Lower leg skin (tissue), 4 donors: Measurements from ENCODE around the gene OR5B21. TPM values are rescaled to one million over a fixed set of nuclear protein-coding genes. Genes with fewer than 3 reads are reported as not detected.

Experiments
- DNase-seq, 2 donors: peaks; one replicate each; pipeline ENCODE4 v3.0.0-alpha.2; 2019; ENCODE audit warnings: low spot score in 2 of 2
- H3K4me3 ChIP-seq: fragments of 200-600 bp; sonication (generic); 2 replicates; pipeline ENCODE4 v1.5.1; 2017; ENCODE audit warnings: mild to moderate bottlenecking, low read depth; ENCODE audit not compliant: poor library complexity, severe bottlenecking
- POLR2A ChIP-seq, 2 donors: fragments of 450-650 bp; IDR thresholded peaks; one replicate each; pipeline ENCODE4 v1.6.1; 2016 to 2017; ENCODE audit warnings: antibody characterized with exemption in 2 of 2, mild to moderate bottlenecking in 1 of 2, moderate library complexity in 1 of 2
- WGBS, 2 donors: methylation state at CpG; one replicate each; pipeline ENCODE4 v1.1.5; 2018; 5-methylcytosine and 5-hydroxymethylcytosine counted together
- intact Hi-C: fragments of 100-400 bp; cut with DNase I; formaldehyde crosslinking; loops from one replicate; pipeline ENCODE4 v1.15.0; 2023; ENCODE audit warnings: low total_unique reads
- total RNA-seq, 4 donors: library from RNA; depleted of rRNA; stranded (reverse); fragments of >200 nt; gene quantifications; one replicate each; pipeline ENCODE4 v1.1.0, GENCODE V29; 2016
- TF ChIP-seq, protein P1 (sequence below), 3 donors: fragments of 450-650 bp; IDR thresholded peaks; one replicate each; pipeline ENCODE4 v1.5.1; 2016; ENCODE audit warnings: antibody characterized with exemption in 3 of 3, mild to moderate bottlenecking in 3 of 3, moderate library complexity in 2 of 3

OR5B21 gene
- not detected for total RNA-seq

DNA sequence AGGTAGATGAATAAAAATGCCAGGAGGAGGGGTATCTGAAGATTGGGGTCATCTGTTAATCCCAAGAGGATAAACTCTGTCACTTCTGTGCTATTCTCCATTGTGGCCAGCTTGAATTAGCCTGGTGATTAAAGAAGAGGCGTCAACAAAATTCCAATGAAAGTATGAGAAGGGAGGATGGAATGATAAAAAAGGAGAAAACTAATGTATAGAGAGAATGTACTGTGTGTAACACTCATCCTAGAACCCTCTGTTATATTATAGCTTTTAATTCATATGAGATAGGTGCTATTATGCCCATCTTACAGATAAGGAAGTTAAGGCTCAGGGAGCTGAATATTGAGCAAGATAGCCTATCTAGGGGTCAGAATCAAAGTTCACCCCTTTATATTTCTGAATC, at the start of gene OR5B21:
OR5B21 (minus strand) TSS at position 101 of the 400 bp plus-strand sequence; CDS start at position 101, 0 bp downstream.
- 100% methylated on average over 1 of the region's 1 CpG for WGBS, 2 donors
- no peak for TF ChIP-seq POLR2A (IDR thresholded peaks at IDR 0.05)
- TF ChIP-seq, protein P1, sequence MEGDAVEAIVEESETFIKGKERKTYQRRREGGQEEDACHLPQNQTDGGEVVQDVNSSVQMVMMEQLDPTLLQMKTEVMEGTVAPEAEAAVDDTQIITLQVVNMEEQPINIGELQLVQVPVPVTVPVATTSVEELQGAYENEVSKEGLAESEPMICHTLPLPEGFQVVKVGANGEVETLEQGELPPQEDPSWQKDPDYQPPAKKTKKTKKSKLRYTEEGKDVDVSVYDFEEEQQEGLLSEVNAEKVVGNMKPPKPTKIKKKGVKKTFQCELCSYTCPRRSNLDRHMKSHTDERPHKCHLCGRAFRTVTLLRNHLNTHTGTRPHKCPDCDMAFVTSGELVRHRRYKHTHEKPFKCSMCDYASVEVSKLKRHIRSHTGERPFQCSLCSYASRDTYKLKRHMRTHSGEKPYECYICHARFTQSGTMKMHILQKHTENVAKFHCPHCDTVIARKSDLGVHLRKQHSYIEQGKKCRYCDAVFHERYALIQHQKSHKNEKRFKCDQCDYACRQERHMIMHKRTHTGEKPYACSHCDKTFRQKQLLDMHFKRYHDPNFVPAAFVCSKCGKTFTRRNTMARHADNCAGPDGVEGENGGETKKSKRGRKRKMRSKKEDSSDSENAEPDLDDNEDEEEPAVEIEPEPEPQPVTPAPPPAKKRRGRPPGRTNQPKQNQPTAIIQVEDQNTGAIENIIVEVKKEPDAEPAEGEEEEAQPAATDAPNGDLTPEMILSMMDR (IDR thresholded peaks at IDR 0.05): no peak
- no peak for DNase-seq
- intact Hi-C loops: no loop called here
- H3K4me3 ChIP-seq: no peak within 1 kb of the TSS

DNA sequence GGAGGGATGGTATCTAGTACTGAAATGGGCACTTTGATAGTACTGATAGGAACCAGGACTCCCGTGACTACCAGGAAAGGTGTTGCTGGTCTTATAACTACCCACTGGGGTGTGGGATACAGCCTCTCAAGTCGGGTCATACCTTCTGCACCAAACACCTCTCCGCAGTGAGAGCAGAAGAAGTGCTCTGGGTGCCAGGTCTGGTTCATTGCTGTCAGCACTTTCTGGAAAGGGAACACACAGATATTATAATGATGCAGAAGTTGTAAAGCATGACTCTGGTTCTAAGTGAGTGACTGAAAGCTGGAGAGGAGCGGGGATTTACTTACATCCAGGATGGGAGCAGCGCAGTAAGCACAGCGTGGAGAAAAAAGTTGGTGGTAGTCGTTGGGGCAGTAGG, 41.7 kb upstream of the OR5B21 start:
- DNase-seq: no peak
- 96% methylated on average over 7 of the region's 7 CpGs for WGBS, 2 donors
- intact Hi-C loops: no loop called here
- H3K4me3 ChIP-seq: no peak overlapping the region
- no peak for TF ChIP-seq POLR2A (IDR thresholded peaks at IDR 0.05)
- TF ChIP-seq, protein P1 (IDR thresholded peaks at IDR 0.05): no peak

- DNase-seq: no peak
- intact Hi-C loops: no loop called here
- WGBS, 2 donors: 80 to 92% methylated on average over 1 of the region's 1 CpG
- no peak overlapping the region for H3K4me3 ChIP-seq
- TF ChIP-seq POLR2A (IDR thresholded peaks at IDR 0.05): no peak
- TF ChIP-seq, protein P1 (IDR thresholded peaks at IDR 0.05): no peak
These were observed 38.9 kb upstream of the OR5B21 start for GRCh38 chr11:58546841-58547240.

DNA sequence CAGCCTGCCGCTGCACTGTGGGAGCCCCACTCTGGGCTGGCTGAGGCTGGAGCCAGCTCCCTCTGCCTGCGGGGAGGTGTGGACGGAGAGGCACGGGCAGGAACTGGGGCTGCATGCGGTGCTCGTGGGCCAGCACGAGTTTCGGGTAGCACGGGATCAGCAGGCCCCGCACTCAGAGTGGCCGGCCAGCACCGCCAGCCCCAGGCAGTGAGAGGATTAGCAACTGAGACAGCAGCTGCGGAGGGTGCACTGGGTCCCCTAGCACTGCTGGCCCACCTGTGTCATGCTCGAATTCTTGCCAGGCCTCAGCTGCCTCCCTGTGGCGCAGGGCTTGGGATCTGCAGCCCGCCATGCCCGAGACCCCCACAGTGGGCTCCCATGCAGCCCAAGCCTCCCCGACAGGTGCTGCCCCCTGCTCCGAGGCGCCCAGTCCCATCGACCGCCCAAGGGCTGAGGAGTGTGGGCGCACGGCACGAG, 24.0 kb upstream of the OR5B21 start:
- WGBS, 2 donors: 98% methylated on average over 6 to 18 of the region's 25 CpGs
- intact Hi-C loops: no loop called here
- no peak overlapping the region for H3K4me3 ChIP-seq
- DNase-seq: no peak
- no peak for TF ChIP-seq POLR2A (IDR thresholded peaks at IDR 0.05)
- TF ChIP-seq, protein P1 (IDR thresholded peaks at IDR 0.05): no peak

- intact Hi-C loops: no loop called here
- TF ChIP-seq, protein P1 (IDR thresholded peaks at IDR 0.05): no peak
- TF ChIP-seq POLR2A (IDR thresholded peaks at IDR 0.05): no peak
- no peak overlapping the region for H3K4me3 ChIP-seq
- DNase-seq: no peak
- 81 to 94% methylated on average over 3 of the region's 3 CpGs for WGBS, 2 donors
These were observed 22.3 kb upstream of the OR5B21 start for GRCh38 chr11:58530236-58530635.

DNA sequence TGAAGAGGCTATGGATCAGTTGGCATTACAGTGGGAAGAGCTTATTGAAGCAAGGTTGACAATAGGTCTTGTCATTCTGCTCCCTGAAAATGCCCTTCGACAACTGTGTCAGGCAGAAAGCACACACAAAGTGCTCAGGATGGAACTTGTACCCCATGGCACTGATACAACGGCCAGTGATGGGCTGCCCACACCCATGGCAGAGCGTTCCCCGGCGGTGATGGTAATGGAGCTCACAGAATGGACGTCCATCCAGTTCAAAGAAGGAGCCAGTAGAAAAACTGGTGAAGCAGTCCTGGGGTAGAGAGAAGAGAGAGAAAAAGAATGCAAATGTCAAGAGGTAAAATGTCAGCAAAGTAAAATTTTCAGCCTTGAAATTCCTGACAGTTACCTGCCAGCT, 19.5 kb upstream of the OR5B21 start:
- intact Hi-C loops: no loop called here
- DNase-seq: no peak
- 91 to 92% methylated on average over 6 of the region's 6 CpGs for WGBS, 2 donors
- H3K4me3 ChIP-seq: no peak overlapping the region
- TF ChIP-seq POLR2A (IDR thresholded peaks at IDR 0.05): no peak
- TF ChIP-seq, protein P1 (IDR thresholded peaks at IDR 0.05): no peak
